Breast epithelium (tissue), 3 donors: Measurements from ENCODE around the gene ASL.

Source experiments
- CTCF ChIP-seq, 3 donors: fragments of 450-650 bp; IDR thresholded peaks; one replicate each; pipeline ENCODE4 v1.5.1; 2016 to 2017; ENCODE audit warnings: antibody characterized with exemption in 3 of 3, mild to moderate bottlenecking in 3 of 3, moderate library complexity in 3 of 3
- POLR2A ChIP-seq: fragments of 450-650 bp; IDR thresholded peaks from one replicate; pipeline ENCODE4 v1.6.1; 2016; ENCODE audit warnings: antibody characterized with exemption, mild to moderate bottlenecking, moderate library complexity
- POLR2AphosphoS5 ChIP-seq, 3 donors: sonication (generic); formaldehyde crosslinking; IDR thresholded peaks; one replicate each; pipeline ENCODE4 v1.6.1; 2017; ENCODE audit warnings: antibody characterized with exemption in 3 of 3

- TF ChIP-seq POLR2A: no peak
- no peak for TF ChIP-seq CTCF (IDR thresholded peaks at IDR 0.05)
- no peak for TF ChIP-seq POLR2AphosphoS5 (IDR thresholded peaks at IDR 0.05)
Observed at GRCh38 chr7:66043681-66044497, 31.7 kb upstream of the ASL start.
